Chondrocyte (in vitro differentiated cells): ENCODE data around the gene ZNF608. TPM values are rescaled to one million over a fixed set of nuclear protein-coding genes. Genes with fewer than 3 reads are reported as not detected.
A peak's percentile ranks its signal among the peaks of the same experiment; 100 is the strongest.

ENCODE experiments used
- DNase-seq: peaks from one replicate; pipeline ENCODE4 v3.0.0; 2021; ENCODE audit warnings: mixed read lengths, low spot score
- H3K27ac Mint-ChIP-seq: one replicate; pipeline ENCODE4 v1.8.0; 2021; ENCODE audit warnings: mild to moderate bottlenecking, moderate library complexity, mixed read lengths; ENCODE audit not compliant: unreplicated experiment
- H3K27me3 Mint-ChIP-seq: 2 replicates; pipeline ENCODE4 v1.8.0; 2021; ENCODE audit warnings: low read depth, mixed read lengths
- H3K36me3 Mint-ChIP-seq: 2 replicates; pipeline ENCODE4 v1.8.0; 2021; ENCODE audit warnings: low read depth, mixed read lengths
- H3K4me1 Mint-ChIP-seq: 2 replicates; pipeline ENCODE4 v1.8.0; 2021; ENCODE audit warnings: low read depth, mild to moderate bottlenecking, mixed read lengths
- H3K4me3 Mint-ChIP-seq: one replicate; pipeline ENCODE4 v1.8.0; 2021; ENCODE audit warnings: mild to moderate bottlenecking, moderate library complexity, mixed read lengths; ENCODE audit not compliant: unreplicated experiment
- H3K9me3 Mint-ChIP-seq: 2 replicates; pipeline ENCODE4 v1.8.0; 2021; ENCODE audit warnings: low read depth, mixed read lengths
- CTCF ChIP-seq: fragments of 200-600 bp; sonication (generic); IDR thresholded peaks from 2 replicates; pipeline ENCODE4 v1.5.0; 2021; ENCODE audit warnings: antibody characterized with exemption, mild to moderate bottlenecking, moderate library complexity
- total RNA-seq: library from RNA; stranded (reverse); gene quantifications from 3 replicates; pipeline ENCODE4 v1.2.1, GENCODE V29; 2021

Gene ZNF608
- total RNA-seq, 1 donor from 2014 or later: 20.7 TPM

GRCh38 chr5:124752854-124753720, 6.6 kb upstream of the ZNF608 start:
- Mint-ChIP-seq H3K9me3 (no peaks in the 10 kb centered on the region), H3K4me3 (no peak overlapping the region), H3K27me3 (no peaks in the 10 kb centered on the region), H3K4me1 (peaks cover 21% of the 10 kb centered on the region), H3K36me3 (no peaks in the 10 kb centered on the region), H3K27ac (no peak overlapping the region)
- no peak for DNase-seq
- TF ChIP-seq CTCF: no peak

- no peak overlapping the region for H3K27ac Mint-ChIP-seq
- H3K4me1 Mint-ChIP-seq: peaks cover 28% of the 10 kb centered on the region
- no peaks in the 10 kb centered on the region for H3K27me3 Mint-ChIP-seq
- no peak for DNase-seq
- H3K9me3 Mint-ChIP-seq: no peaks in the 10 kb centered on the region
- no peak overlapping the region for H3K4me3 Mint-ChIP-seq
- no peaks in the 10 kb centered on the region for H3K36me3 Mint-ChIP-seq
- no peak for TF ChIP-seq CTCF
Measured at GRCh38 chr5:124751031-124751430, 4.6 kb upstream of the ZNF608 start.

- Mint-ChIP-seq H3K4me1 (peaks cover 18% of the 10 kb centered on the region), H3K27ac (no peak overlapping the region), H3K9me3 (no peaks in the 10 kb centered on the region), H3K36me3 (no peaks in the 10 kb centered on the region), H3K27me3 (no peaks in the 10 kb centered on the region), H3K4me3 (no peak overlapping the region)
- TF ChIP-seq CTCF: peak; percentile 27
- DNase-seq: no peak
Measured at GRCh38 chr5:124748687-124749594, 2.5 kb upstream of the ZNF608 start.

GRCh38 chr5:124747791-124748686, 1.6 kb upstream of the ZNF608 start:
- Mint-ChIP-seq H3K27ac (no peak overlapping the region), H3K36me3 (no peaks in the 10 kb centered on the region), H3K9me3 (no peaks in the 10 kb centered on the region), H3K4me1 (peaks cover 18% of the 10 kb centered on the region), H3K27me3 (no peaks in the 10 kb centered on the region), H3K4me3 (no peak overlapping the region)
- DNase-seq: no peak
- no peak for TF ChIP-seq CTCF
